ENCODE measurements around the gene KAT6B. TPM values are rescaled to one million over a fixed set of nuclear protein-coding genes. Genes with fewer than 3 reads are reported as not detected.

Gene KAT6B
- total and polyA plus RNA-seq, 2 experiments from 2014 or later, result 32.0 to 43.9 TPM

DNA sequence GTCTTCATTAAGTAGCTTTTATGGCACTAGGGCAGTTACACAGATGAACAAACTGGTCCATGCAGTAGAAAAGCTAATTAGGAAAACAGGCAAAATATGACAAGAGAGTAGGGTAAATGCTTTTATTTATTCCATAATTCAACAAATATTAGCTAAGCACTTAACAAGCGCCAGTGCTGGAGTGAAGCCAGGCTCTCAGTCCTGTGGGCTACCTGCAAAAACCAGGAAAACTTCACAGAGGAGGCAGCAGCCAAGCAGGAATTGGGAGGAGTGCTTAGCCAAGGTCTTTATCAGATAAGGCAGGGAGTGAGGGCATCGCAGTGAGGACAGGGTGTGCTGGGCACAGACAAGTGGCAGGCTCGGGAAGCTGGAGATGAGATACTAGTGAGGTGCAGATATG, 4.9 kb upstream of the KAT6B start:
- no peaks in the 10 kb centered on the region for H3K27me3 ChIP-seq
- H3K9me3 ChIP-seq (ENCODE audit: low read depth), result no peaks in the 10 kb centered on the region
- TF ChIP-seq, protein P1, sequence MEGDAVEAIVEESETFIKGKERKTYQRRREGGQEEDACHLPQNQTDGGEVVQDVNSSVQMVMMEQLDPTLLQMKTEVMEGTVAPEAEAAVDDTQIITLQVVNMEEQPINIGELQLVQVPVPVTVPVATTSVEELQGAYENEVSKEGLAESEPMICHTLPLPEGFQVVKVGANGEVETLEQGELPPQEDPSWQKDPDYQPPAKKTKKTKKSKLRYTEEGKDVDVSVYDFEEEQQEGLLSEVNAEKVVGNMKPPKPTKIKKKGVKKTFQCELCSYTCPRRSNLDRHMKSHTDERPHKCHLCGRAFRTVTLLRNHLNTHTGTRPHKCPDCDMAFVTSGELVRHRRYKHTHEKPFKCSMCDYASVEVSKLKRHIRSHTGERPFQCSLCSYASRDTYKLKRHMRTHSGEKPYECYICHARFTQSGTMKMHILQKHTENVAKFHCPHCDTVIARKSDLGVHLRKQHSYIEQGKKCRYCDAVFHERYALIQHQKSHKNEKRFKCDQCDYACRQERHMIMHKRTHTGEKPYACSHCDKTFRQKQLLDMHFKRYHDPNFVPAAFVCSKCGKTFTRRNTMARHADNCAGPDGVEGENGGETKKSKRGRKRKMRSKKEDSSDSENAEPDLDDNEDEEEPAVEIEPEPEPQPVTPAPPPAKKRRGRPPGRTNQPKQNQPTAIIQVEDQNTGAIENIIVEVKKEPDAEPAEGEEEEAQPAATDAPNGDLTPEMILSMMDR (IDR thresholded peaks at IDR 0.05; ENCODE audit: low read depth, low read length), result no peak
- no peak for DNase-seq (ENCODE audit: low read depth in 1 of 2, low spot score in 1 of 2)
- H3K36me3 ChIP-seq, result no peaks in the 10 kb centered on the region
- H3K27ac ChIP-seq, result no peak overlapping the region
- no peak overlapping the region for H3K4me3 ChIP-seq
- H3K4me1 ChIP-seq (ENCODE audit: low read depth), result peaks cover 31% of the 10 kb centered on the region

DNA sequence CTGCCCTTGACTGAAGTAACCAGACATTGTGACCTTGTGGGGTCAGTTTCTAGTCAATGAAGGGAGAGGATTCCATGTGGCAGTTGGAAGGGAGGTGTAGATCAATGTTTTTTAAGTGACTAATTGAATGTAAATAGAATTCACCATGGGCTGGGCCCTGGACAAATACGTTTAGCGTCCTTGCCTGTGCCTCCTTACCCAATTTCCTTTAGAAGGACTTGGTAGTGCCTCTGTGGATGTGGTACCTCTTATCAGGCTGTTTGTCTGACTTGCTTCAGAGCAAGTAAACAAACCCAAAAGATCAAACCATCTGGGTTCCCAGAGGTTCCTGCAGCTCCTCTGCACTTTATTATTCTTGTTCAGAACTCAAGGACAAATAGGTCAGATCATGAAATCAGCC, 4.3 kb upstream of the KAT6B start:
- no peaks in the 10 kb centered on the region for H3K36me3 ChIP-seq
- peaks cover 31% of the 10 kb centered on the region for H3K4me1 ChIP-seq (ENCODE audit: low read depth)
- TF ChIP-seq, protein P1 (IDR thresholded peaks at IDR 0.05; ENCODE audit: low read depth, low read length), result no peak
- H3K9me3 ChIP-seq (ENCODE audit: low read depth), result no peaks in the 10 kb centered on the region
- DNase-seq (ENCODE audit: low read depth in 1 of 2, low spot score in 1 of 2), result no peak
- no peak overlapping the region for H3K4me3 ChIP-seq
- H3K27me3 ChIP-seq, result no peaks in the 10 kb centered on the region
- H3K27ac ChIP-seq, result no peak overlapping the region

DNA sequence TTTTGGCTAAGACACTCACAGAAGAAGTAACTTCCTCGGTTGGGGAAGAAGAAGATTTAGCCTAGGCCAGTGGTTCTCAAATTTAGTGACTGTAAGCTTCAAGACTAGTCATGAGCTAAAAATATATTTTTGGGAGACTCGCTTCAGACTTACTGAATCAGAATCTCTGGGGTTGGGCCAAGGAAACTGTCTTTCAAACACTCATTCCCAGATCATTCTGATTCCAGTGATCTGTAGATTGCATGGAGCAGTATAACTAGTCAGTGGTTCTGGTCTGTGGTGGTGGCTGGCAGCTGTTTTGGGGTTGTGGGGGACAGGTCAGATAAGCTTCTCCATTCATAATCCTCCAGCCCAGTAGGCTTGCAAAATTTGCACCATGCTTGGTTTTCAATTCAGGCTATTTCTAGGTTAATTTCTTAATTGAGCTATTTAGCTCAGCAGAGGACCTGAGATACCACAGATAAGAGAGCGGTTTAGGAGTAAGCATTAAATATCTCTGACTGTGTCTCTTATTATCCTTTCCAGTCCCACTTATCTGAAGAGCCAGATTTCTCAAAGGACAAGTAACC, 3.8 kb upstream of the KAT6B start:
- TF ChIP-seq, protein P1 (IDR thresholded peaks at IDR 0.05; ENCODE audit: low read depth, low read length), result no peak
- H3K9me3 ChIP-seq (ENCODE audit: low read depth), result no peaks in the 10 kb centered on the region
- no peak overlapping the region for H3K27ac ChIP-seq
- H3K4me3 ChIP-seq, result no peak overlapping the region
- no peaks in the 10 kb centered on the region for H3K36me3 ChIP-seq
- peak in 1 of 2 donors; percentile 46 for DNase-seq (ENCODE audit: low read depth in 1 of 2, low spot score in 1 of 2)
- peaks cover 31% of the 10 kb centered on the region for H3K4me1 ChIP-seq (ENCODE audit: low read depth)
- no peaks in the 10 kb centered on the region for H3K27me3 ChIP-seq

DNA sequence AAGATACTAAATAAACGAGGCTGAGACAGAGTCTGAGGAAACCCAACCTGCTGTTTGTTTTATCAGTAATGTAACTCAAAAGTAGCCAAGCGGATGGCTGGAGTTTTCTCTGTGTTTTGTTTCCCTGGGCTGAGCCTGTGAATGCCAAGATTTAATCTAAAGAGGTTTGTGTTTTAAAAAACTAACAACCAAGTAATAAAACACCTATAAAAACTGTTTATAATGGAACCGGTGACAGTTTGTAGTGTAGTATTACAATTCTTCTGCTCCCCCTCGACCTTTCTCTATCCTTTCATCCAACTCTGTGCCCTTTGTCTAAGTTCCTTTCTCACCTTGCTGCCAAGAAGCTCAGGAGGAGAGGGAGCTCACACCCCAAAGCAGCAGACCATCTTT, 2.6 kb upstream of the KAT6B start:
- Histone ChIP-seq H3K27ac (peak overlapping the region; percentile 2), H3K36me3 (no peaks in the 10 kb centered on the region), H3K27me3 (no peaks in the 10 kb centered on the region), H3K4me3 (no peak overlapping the region), H3K4me1 (ENCODE audit: low read depth) (peaks cover 31% of the 10 kb centered on the region), H3K9me3 (ENCODE audit: low read depth) (no peaks in the 10 kb centered on the region)
- TF ChIP-seq, protein P1 (IDR thresholded peaks at IDR 0.05; ENCODE audit: low read depth, low read length), result no peak
- no peak for DNase-seq (ENCODE audit: low read depth in 1 of 2, low spot score in 1 of 2)

DNA sequence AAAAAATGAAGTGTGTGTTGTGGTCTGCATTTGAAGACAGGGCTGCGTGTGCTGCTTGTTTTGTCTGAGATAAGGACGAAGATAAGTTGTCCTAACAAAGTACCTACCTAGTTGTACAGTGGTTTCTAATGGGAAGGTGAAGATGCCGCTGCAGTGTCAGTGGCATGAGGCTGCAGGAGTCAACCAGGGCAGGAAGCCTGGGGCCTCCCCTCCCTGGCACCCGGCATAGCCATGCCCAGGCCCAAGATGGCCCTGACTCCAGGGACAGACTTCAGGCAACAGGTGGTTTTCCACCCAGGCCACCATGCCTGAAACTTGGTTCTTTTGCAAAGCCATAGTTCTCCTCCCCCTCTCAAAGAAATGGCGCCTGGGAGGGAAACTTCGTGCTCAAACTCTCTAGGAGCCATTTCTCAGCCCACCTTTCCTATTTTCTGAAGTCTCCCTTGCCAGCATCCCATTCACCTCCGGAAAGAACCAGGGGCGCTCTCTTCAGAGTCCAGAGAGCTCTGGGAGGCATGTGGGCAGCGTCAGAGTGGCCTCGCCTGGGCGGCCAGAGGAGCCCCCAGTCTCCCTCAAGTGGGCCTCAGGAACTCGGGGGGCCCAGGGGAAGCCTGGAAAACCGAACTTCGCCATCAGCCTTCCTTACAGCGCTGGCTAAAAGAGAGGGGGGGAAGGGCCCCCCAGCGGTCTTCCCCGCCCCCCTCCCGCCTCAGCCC, 2.1 kb upstream of the KAT6B start:
- TF ChIP-seq, protein P1 (IDR thresholded peaks at IDR 0.05; ENCODE audit: low read depth, low read length), result no peak
- Histone ChIP-seq H3K4me3 (peak overlapping the region; percentile 73), H3K36me3 (no peaks in the 10 kb centered on the region), H3K27me3 (no peaks in the 10 kb centered on the region), H3K9me3 (ENCODE audit: low read depth) (no peaks in the 10 kb centered on the region), H3K4me1 (ENCODE audit: low read depth) (peaks cover 31% of the 10 kb centered on the region), H3K27ac (peak overlapping the region; percentile 61)
- DNase-seq (ENCODE audit: low read depth in 1 of 2, low spot score in 1 of 2), result peak in 1 of 2 donors; percentile 25
